NCI-H510A treated with DMSO at 0.1 percent for 48 hours (cell line): ENCODE results near the gene PARP15.

Source experiments
- DNase-seq: peaks from one replicate; lab custom pipeline; 2025; lab: John Stamatoyannopoulos, UW

Gene PARP15

GRCh38 chr3:122572940-122573412, 4.5 kb upstream of the PARP15 start:
- DNase-seq, result peak; percentile 12

GRCh38 chr3:122576174-122576940, 1.1 kb upstream of the PARP15 start:
- DNase-seq, result no peak

GRCh38 chr3:122578069-122578740, 755 bp downstream of the PARP15 start:
- no peak for DNase-seq

GRCh38 chr3:122580470-122580869, 3.0 kb downstream of the PARP15 start:
- no peak for DNase-seq

- no peak for DNase-seq
Observed at GRCh38 chr3:122581622-122582021, 4.2 kb downstream of the PARP15 start.

- DNase-seq, result no peak
Observed at GRCh38 chr3:122582390-122582789, 4.9 kb downstream of the PARP15 start.

- DNase-seq, result no peak
Observed at GRCh38 chr3:122586098-122586497, 8.6 kb downstream of the PARP15 start.

GRCh38 chr3:122586773-122587485, 9.5 kb downstream of the PARP15 start:
- no peak for DNase-seq

- no peak for DNase-seq
Observed at GRCh38 chr3:122587572-122587971, 10.1 kb downstream of the PARP15 start.

- DNase-seq, result no peak
Observed at GRCh38 chr3:122589297-122589696, 11.8 kb downstream of the PARP15 start.

- DNase-seq, result no peak
Observed at GRCh38 chr3:122590610-122591009, 13.2 kb downstream of the PARP15 start.

GRCh38 chr3:122594025-122594424, 16.6 kb downstream of the PARP15 start:
- DNase-seq, result no peak

- DNase-seq, result no peak
Observed at GRCh38 chr3:122598151-122598550, 20.7 kb downstream of the PARP15 start.

GRCh38 chr3:122598556-122598955, 21.1 kb downstream of the PARP15 start:
- DNase-seq, result no peak

- DNase-seq, result no peak
Observed at GRCh38 chr3:122602011-122602710, 24.7 kb downstream of the PARP15 start.

GRCh38 chr3:122603056-122603455, 25.6 kb downstream of the PARP15 start:
- DNase-seq, result no peak

- DNase-seq, result no peak
Observed at GRCh38 chr3:122606330-122606729, 28.9 kb downstream of the PARP15 start.

- DNase-seq, result no peak
Observed at GRCh38 chr3:122608916-122609315, 31.5 kb downstream of the PARP15 start.

- no peak for DNase-seq
Observed at GRCh38 chr3:122609798-122610559, 32.5 kb downstream of the PARP15 start.

GRCh38 chr3:122612696-122613095, 35.2 kb downstream of the PARP15 start:
- DNase-seq, result no peak

GRCh38 chr3:122615303-122615702, 37.9 kb downstream of the PARP15 start:
- DNase-seq, result no peak
